B cell (primary cell): Measurements from ENCODE around the gene CHPF2.

Source experiments
- EZH2 ChIP-seq: IDR thresholded peaks from 2 replicates; pipeline ENCODE4 v1.6.1; 2012; ENCODE audit warnings: borderline replicate concordance, low read depth, mild to moderate bottlenecking, moderate library complexity, low read length; ENCODE audit not compliant: insufficient read depth, poor library complexity, severe bottlenecking
- TF ChIP-seq, protein P1 (sequence below): fragments of 200-600 bp; IDR thresholded peaks from one replicate; pipeline ENCODE4 v1.8.0; 2022; ENCODE audit warnings: antibody characterized with exemption, mild to moderate bottlenecking

DNA sequence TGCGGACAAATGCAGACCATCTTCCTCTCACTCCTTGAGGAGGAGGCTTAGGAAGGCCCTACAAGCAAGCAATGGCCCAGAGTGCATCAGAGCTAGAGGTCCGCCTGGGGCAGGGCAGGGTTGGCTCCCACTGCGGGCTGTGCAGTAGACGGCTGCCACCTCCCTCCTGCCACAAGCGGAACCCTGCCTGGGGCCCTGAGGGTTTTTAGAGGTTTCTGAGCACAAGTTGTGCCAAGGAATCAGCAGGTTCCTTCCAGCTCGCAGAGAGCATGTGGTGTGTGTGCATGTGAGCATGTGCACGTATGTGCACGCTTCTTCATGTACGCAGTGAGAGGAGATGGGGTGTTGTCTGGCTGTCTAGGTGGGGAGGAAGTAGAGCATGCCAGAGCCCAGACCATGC, 42.1 kb downstream of the CHPF2 start:
- TF ChIP-seq, protein P1, sequence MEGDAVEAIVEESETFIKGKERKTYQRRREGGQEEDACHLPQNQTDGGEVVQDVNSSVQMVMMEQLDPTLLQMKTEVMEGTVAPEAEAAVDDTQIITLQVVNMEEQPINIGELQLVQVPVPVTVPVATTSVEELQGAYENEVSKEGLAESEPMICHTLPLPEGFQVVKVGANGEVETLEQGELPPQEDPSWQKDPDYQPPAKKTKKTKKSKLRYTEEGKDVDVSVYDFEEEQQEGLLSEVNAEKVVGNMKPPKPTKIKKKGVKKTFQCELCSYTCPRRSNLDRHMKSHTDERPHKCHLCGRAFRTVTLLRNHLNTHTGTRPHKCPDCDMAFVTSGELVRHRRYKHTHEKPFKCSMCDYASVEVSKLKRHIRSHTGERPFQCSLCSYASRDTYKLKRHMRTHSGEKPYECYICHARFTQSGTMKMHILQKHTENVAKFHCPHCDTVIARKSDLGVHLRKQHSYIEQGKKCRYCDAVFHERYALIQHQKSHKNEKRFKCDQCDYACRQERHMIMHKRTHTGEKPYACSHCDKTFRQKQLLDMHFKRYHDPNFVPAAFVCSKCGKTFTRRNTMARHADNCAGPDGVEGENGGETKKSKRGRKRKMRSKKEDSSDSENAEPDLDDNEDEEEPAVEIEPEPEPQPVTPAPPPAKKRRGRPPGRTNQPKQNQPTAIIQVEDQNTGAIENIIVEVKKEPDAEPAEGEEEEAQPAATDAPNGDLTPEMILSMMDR: no peak
- TF ChIP-seq EZH2: no peak
